ENCODE measurements around the gene STOM.
"Not testable (repeated sequence)": the region's sequence is repeated elsewhere in the genome, so short reads cannot be mapped to it uniquely, and the experiment has no call there.

The STOM gene

GRCh38 chr9:121298689-121299466 lies 71.2 kb downstream of the STOM start:
- DNase-seq, result no peak

- DNase-seq, result no peak
These were observed 72.0 kb downstream of the STOM start for GRCh38 chr9:121298016-121298538.

DNA sequence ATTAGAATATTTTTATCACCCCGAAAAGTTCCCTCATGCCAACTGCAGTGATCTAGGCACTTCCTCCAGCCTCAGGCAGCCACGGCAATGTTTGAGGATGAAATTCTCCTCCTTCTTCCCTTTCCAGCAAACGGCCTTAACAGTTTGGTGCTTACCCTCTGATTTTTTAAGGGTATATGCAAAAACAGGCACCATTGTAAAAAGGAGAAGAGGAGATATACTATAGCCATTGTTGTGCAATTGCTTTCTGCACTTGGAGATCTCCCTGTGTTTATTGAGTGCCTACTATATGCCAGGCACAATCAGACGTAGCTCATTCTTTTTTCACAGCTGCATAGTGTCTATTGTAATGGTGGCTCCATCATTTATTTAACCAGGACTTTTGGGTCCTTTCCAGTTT lies 72.7 kb downstream of the STOM start:
- DNase-seq, result no peak

DNA sequence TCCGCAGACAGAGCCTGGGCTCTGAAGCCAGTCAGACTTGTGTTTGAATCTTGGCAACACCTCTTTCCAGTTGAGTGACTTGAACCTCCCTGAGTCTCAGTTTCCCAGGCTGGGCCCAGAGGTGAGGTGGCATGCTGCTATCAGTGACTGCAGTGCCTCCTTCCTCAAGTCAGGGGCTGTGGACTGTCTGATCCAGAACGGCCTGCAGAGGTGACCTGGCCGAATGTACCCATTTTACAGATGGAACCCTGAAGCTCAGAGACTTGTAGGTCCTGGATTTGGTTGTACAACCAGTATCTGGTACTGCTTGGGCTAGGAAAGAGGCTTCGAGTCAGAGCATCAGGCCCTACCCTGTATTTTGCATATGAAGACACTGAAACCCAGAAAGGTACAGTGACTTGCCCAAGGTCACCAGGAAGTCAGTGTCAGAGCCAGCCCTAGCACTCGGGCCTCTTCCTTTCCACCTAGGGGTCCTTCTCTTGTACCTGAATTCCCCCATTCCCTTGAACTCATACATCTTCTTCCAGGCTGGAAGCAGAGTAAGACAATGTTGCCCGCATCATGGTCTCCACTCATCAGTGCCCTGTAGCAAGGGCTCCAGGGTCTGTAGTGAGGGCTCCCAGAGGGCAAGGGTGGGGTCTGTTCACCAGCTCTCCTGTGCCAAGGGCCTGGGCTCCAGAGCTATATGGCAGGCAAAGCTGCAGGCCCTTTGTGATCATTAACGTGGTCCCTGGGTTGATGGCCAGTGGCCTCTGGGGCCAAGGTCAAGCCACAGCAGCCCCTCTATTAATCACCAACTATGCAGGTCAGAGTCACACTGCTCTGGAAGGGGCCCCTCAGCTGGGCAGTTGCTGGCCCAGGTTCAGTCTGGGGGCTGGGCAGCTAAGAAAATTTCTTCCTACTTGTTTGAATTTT lies 73.6 kb downstream of the STOM start:
- DNase-seq, result no peak

DNA sequence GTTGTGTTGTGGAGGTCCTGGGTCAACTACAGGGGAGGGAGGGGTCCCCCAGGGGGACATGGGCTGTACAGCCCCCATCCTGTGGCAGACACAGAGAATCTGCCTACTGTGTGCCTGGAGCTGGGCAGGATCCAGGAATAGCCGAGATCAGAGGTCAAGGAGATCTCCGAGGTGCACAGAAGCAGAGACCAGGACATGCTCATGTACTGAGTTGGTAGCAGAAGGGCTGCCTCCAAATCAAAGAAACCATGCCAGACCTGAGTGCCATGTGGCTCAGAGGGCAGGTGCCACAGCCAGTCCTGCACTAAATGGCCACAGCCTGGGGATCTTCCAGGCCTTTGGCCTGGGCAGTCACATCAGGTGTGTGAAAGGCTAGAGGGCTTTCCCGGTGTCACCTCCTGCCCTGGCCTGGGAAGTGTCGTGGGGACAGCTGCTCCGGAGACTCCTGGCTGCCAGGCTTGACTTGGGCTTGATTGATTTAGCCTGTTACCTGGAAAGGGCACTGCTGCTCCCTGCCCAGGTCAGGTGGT lies 74.3 kb downstream of the STOM start:
- DNase-seq, result no peak

DNA sequence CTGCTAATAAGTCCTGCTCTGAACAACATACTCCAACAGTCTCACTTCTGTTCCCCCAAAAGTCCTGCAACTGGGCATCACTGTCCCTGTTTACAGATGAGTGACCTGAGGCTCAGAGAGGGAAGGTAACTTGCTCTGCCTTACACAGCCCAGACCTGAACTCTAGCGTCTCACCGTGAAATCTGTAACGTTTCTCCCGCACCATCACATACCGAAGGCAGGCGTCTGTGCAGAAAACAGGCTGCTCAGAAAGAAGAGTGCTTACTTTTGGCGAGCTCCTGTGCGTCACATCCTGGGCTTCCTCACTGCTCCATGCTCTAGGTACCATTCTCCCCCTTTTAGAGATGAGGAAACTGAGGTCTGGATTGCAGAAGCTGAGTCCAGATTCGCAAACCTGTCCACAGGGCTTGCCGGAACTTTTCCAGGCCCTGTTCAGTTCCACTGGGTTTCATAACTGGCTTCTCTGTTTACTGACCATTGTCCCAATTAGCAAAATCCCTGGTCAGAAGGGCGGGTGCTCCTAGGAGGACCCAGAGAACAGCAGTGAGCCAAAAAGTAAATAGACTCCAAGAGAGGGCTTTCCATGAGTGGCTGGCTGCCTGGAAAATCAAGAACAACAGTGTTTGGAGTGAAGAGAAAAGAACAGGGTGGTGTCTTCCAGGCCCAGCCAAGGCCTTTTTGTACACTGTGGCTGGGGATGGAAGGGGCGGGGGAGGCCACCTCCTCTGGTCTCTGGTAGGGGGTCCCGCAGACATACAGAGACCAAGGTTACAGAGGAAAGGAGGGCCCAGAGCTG lies 75.0 kb downstream of the STOM start:
- DNase-seq, result no peak

- DNase-seq, result no peak
These were observed 75.8 kb downstream of the STOM start for GRCh38 chr9:121294151-121294743.

- DNase-seq, result no peak
These were observed 77.2 kb downstream of the STOM start for GRCh38 chr9:121292801-121293241.

DNA sequence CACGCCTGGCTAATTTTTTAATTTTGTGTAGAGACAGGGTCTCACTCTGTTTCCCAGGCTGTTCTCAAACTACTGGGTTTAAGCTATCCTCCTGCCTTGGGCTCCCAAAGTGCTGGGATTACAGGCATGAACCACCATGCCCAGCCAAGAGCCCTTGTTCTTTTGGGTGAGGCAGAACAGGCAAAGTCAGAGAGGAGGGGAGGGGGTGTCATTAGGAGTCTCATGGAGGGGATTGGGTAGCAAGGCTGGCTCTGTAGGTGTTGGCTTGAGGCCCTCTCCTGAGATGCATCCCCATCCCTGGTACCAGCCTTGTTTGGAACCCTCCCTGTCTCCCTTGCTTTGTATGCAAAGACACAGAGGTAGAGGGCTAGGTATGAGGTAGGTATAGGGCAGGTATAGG lies 78.0 kb downstream of the STOM start:
- DNase-seq, result no peak

DNA sequence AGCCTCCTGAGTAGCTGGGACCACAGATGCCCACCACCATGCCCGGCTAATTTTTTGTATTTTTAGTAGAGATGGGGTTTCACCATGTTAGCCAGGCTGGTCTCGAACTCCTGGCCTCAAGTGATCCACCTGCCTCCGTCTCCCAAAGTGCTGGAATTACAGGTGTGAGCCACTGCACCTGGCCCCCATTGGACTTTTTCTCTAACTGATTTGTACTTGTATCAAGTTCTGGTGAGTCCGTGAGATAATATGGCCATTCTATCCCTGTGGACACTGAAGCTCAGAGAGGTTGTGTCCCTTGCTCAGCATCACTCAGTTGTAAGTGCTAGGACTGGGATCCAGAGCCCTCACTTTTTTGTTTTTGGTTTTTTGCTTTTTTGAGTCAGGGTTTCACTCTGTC lies 78.5 kb downstream of the STOM start:
- DNase-seq, result not testable (repeated sequence)

DNA sequence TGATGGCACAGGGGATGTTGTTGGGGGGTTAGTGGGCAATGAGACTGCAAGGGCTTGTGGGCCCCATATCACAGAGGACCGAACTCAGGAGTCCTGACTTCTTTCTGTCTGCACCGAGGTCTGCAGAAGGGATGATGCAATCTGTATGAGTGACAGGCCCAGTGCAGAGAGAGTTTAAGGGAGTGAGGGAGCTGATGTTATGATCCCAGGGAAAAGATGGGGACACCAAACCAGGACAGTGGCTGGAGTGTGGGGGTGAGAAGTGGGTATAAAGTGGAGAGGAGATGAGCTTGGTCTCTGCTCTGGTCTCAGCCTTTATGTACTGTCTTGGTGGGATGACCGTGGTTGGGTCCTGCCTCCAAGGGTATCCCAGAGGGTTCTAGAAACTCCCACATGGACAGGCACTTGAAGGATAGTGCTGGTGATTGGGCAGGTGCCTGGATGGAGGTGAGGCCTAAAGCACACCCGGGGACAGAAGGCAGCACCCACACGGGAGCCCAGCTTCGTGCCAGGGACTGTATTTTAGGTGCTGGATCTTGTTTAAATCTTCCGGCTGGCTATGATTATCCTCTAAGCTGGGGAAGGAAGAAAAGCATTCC lies 80.2 kb downstream of the STOM start:
- DNase-seq, result no peak

- no peak for DNase-seq
These were observed 80.9 kb downstream of the STOM start for GRCh38 chr9:121289026-121289771.

Data from stimulated activated CD8-positive, alpha-beta memory T cell treated with anti-CD3 and anti-CD28 coated beads, Interleukin-4, amount 100 ng/mL, for 48 hours (primary cell).